ENCODE data around the gene FAT1.

- TF ChIP-seq REST (IDR thresholded peaks at IDR 0.05; ENCODE audit: low read depth) (no peak), ZBTB7A (IDR thresholded peaks at IDR 0.05; ENCODE audit: low read depth) (no peak), TAF1 (IDR thresholded peaks at IDR 0.05; ENCODE audit: low read depth) (no peak), TEAD4 (IDR thresholded peaks at IDR 0.05) (no peak), RAD21 (IDR thresholded peaks at IDR 0.05; ENCODE audit: low read depth) (no peak), NFIC (IDR thresholded peaks at IDR 0.05) (no peak), YY1 (IDR thresholded peaks at IDR 0.05; ENCODE audit: low read depth) (no peak)
Observed at GRCh38 chr4:186734251-186734650, 10.6 kb upstream of the FAT1 start.
